ENCODE measurements around the gene ZNF112.
"Not testable (repeated sequence)": the region's sequence is repeated elsewhere in the genome, so short reads cannot be mapped to it uniquely, and the experiment has no call there.

Gene ZNF112

GRCh38 chr19:44345959-44346358, 10.5 kb downstream of the ZNF112 start:
- DNase-seq (ENCODE audit: low read depth) = no peak
- TF ChIP-seq MAX (IDR thresholded peaks at IDR 0.05; ENCODE audit: low read depth, low read length) (no peak), MYC (IDR thresholded peaks at IDR 0.05; ENCODE audit: low read depth, low read length) (no peak), POLR2A (IDR thresholded peaks at IDR 0.05; ENCODE audit: extremely low read depth, insufficient read length) (no peak), CTCF (IDR thresholded peaks at IDR 0.05; ENCODE audit: low read depth, low read length) (no peak)
- H3K4me3 ChIP-seq (ENCODE audit: low read depth, low read length) = no peak overlapping the region

GRCh38 chr19:44344255-44344654, 12.2 kb downstream of the ZNF112 start:
- no peak for DNase-seq (ENCODE audit: low read depth)
- no peak overlapping the region for H3K4me3 ChIP-seq (ENCODE audit: low read depth, low read length)
- no peak for TF ChIP-seq MAX (IDR thresholded peaks at IDR 0.05; ENCODE audit: low read depth, low read length)
- no peak for TF ChIP-seq CTCF (IDR thresholded peaks at IDR 0.05; ENCODE audit: low read depth, low read length)
- no peak for TF ChIP-seq MYC (IDR thresholded peaks at IDR 0.05; ENCODE audit: low read depth, low read length)
- no peak for TF ChIP-seq POLR2A (IDR thresholded peaks at IDR 0.05; ENCODE audit: extremely low read depth, insufficient read length)

- no peak for DNase-seq (ENCODE audit: low read depth)
- H3K4me3 ChIP-seq (ENCODE audit: low read depth, low read length) = no peak overlapping the region
- TF ChIP-seq CTCF (IDR thresholded peaks at IDR 0.05; ENCODE audit: low read depth, low read length) (no peak), POLR2A (IDR thresholded peaks at IDR 0.05; ENCODE audit: extremely low read depth, insufficient read length) (no peak), MAX (IDR thresholded peaks at IDR 0.05; ENCODE audit: low read depth, low read length) (no peak), MYC (IDR thresholded peaks at IDR 0.05; ENCODE audit: low read depth, low read length) (no peak)
Measured at GRCh38 chr19:44341794-44342193, 14.7 kb downstream of the ZNF112 start.

GRCh38 chr19:44334639-44335038, 21.8 kb downstream of the ZNF112 start:
- DNase-seq (ENCODE audit: low read depth) = not testable (repeated sequence)

GRCh38 chr19:44332145-44332544, 24.3 kb downstream of the ZNF112 start:
- no peak for TF ChIP-seq POLR2A (IDR thresholded peaks at IDR 0.05; ENCODE audit: extremely low read depth, insufficient read length)
- TF ChIP-seq CTCF (IDR thresholded peaks at IDR 0.05; ENCODE audit: low read depth, low read length) = no peak
- no peak for TF ChIP-seq MYC (IDR thresholded peaks at IDR 0.05; ENCODE audit: low read depth, low read length)
- TF ChIP-seq MAX (IDR thresholded peaks at IDR 0.05; ENCODE audit: low read depth, low read length) = no peak
- DNase-seq (ENCODE audit: low read depth) = no peak
- no peak overlapping the region for H3K4me3 ChIP-seq (ENCODE audit: low read depth, low read length)

More at GRCh38 chr19:44334639-44335038, 21.8 kb downstream of the ZNF112 start:
- H3K4me3 ChIP-seq (ENCODE audit: low read depth, low read length) = not testable (repeated sequence)

- no peak overlapping the region for H3K4me3 ChIP-seq (ENCODE audit: low read depth, low read length)
- TF ChIP-seq CTCF (IDR thresholded peaks at IDR 0.05; ENCODE audit: low read depth, low read length) (no peak), MYC (IDR thresholded peaks at IDR 0.05; ENCODE audit: low read depth, low read length) (no peak), MAX (IDR thresholded peaks at IDR 0.05; ENCODE audit: low read depth, low read length) (no peak), POLR2A (IDR thresholded peaks at IDR 0.05; ENCODE audit: extremely low read depth, insufficient read length) (no peak)
- no peak for DNase-seq (ENCODE audit: low read depth)
Measured at GRCh38 chr19:44315883-44316282, 40.6 kb downstream of the ZNF112 start.

All from NB4 (cell line).